Neural progenitor cell (in vitro differentiated cells): Measurements from ENCODE around the gene MORN1. TPM values are rescaled to one million over a fixed set of nuclear protein-coding genes. Genes with fewer than 3 reads are reported as not detected.

Experiments used
- DNase-seq: peaks from one replicate; pipeline ENCODE4 v3.0.0-alpha.2; 2016; ENCODE audit warnings: low spot score
- H2AFZ ChIP-seq: fragments of 200-600 bp; sonication (generic); replicated peaks from 2 replicates; pipeline ENCODE4 v1.6.1; 2016; ENCODE audit warnings: antibody characterized with exemption
- H3F3A ChIP-seq: fragments of 200-600 bp; sonication (generic); 2 replicates; pipeline ENCODE4 v1.6.1; 2016; ENCODE audit warnings: antibody characterized with exemption, low read depth
- H3K27ac ChIP-seq: fragments of 200-600 bp; sonication (generic); 2 replicates; pipeline ENCODE4 v1.5.1; 2016; ENCODE audit warnings: mild to moderate bottlenecking
- H3K27me3 ChIP-seq: fragments of 200-600 bp; sonication (generic); 2 replicates; pipeline ENCODE4 v1.6.1; 2016; ENCODE audit warnings: mild to moderate bottlenecking, moderate library complexity
- H3K36me3 ChIP-seq: fragments of 200-600 bp; sonication (generic); 2 replicates; pipeline ENCODE4 v1.5.1; 2016
- H3K4me1 ChIP-seq: fragments of 200-600 bp; sonication (generic); 2 replicates; pipeline ENCODE4 v1.6.1; 2016; ENCODE audit warnings: mixed run types
- H3K4me2 ChIP-seq: fragments of 200-600 bp; sonication (generic); 2 replicates; pipeline ENCODE4 v1.6.1; 2016
- H3K4me3 ChIP-seq: fragments of 200-600 bp; sonication (generic); 2 replicates; pipeline ENCODE4 v1.5.1; 2016
- H3K79me2 ChIP-seq: fragments of 200-600 bp; sonication (generic); 2 replicates; pipeline ENCODE4 v1.6.1; 2016; ENCODE audit warnings: low read depth
- H3K9ac ChIP-seq: fragments of 200-600 bp; sonication (generic); 2 replicates; pipeline ENCODE4 v1.6.1; 2016
- H3K9me3 ChIP-seq: fragments of 200-600 bp; sonication (generic); 2 replicates; pipeline ENCODE4 v1.5.1; 2016; ENCODE audit warnings: low read depth
- H4K20me1 ChIP-seq: fragments of 200-600 bp; sonication (generic); 2 replicates; pipeline ENCODE4 v1.6.1; 2016; ENCODE audit warnings: low read depth
- H3K27ac Mint-ChIP-seq: 3 replicates; pipeline ENCODE4 v1.8.0; 2021; ENCODE audit warnings: mixed read lengths
- H3K27me3 Mint-ChIP-seq: 2 replicates; pipeline ENCODE4 v1.8.0; 2022; ENCODE audit warnings: low read depth, mild to moderate bottlenecking, inconsistent platforms, moderate library complexity, mixed read lengths; ENCODE audit not compliant: insufficient read depth
- H3K36me3 Mint-ChIP-seq: 3 replicates; pipeline ENCODE4 v1.8.0; 2021; ENCODE audit warnings: mixed read lengths
- H3K4me1 Mint-ChIP-seq: 3 replicates; pipeline ENCODE4 v1.8.0; 2021; ENCODE audit warnings: mixed read lengths
- H3K4me3 Mint-ChIP-seq: 3 replicates; pipeline ENCODE4 v1.8.0; 2021; ENCODE audit warnings: mild to moderate bottlenecking, moderate library complexity, mixed read lengths
- H3K9me3 Mint-ChIP-seq: 3 replicates; pipeline ENCODE4 v1.8.0; 2020; ENCODE audit warnings: mixed read lengths
- CTCF ChIP-seq: fragments of 200-600 bp; sonication (generic); IDR thresholded peaks from 2 replicates; pipeline ENCODE4 v1.5.1; 2017; ENCODE audit warnings: antibody characterized with exemption, mild to moderate bottlenecking
- EZH2 ChIP-seq: fragments of 200-600 bp; sonication (generic); IDR thresholded peaks from 2 replicates; pipeline ENCODE4 v1.6.1; 2017; ENCODE audit warnings: antibody characterized with exemption, mild to moderate bottlenecking, moderate library complexity
- EZH2phosphoT487 ChIP-seq: fragments of 200-600 bp; sonication (generic); IDR thresholded peaks from 2 replicates; pipeline ENCODE4 v1.6.1; 2017; ENCODE audit warnings: antibody characterized with exemption
- total RNA-seq: library from RNA; depleted of rRNA; stranded (reverse); fragments of >200 nt; gene quantifications from 2 replicates; pipeline ENCODE4 v1.2.3, GENCODE V29; 2015; ENCODE audit warnings: low replicate concordance

Gene MORN1
- total RNA-seq, 1 donor from 2014 or later = 7.0 TPM

- Histone ChIP-seq H3K4me2 (no peak overlapping the region), H3K4me3 (no peak overlapping the region), H3K27me3 (no peaks in the 10 kb centered on the region), H3K9ac (no peak overlapping the region), H3K9me3 (no peaks in the 10 kb centered on the region), H3F3A (peaks cover 12% of the 10 kb centered on the region), H3K4me1 (peaks cover 20% of the 10 kb centered on the region), H2AFZ (no peak overlapping the region), H4K20me1 (peaks cover 34% of the 10 kb centered on the region), H3K79me2 (peaks cover 66% of the 10 kb centered on the region), H3K27ac (no peak overlapping the region), H3K36me3 (no peaks in the 10 kb centered on the region)
- Mint-ChIP-seq H3K4me3 (no peak overlapping the region), H3K4me1 (peaks cover 21% of the 10 kb centered on the region), H3K9me3 (peaks cover 4% of the 10 kb centered on the region), H3K36me3 (peaks cover 7% of the 10 kb centered on the region), H3K27ac (no peak overlapping the region), H3K27me3 (no peaks in the 10 kb centered on the region)
- TF ChIP-seq CTCF (no peak), EZH2phosphoT487 (no peak), EZH2 (no peak)
- no peak for DNase-seq
Measured at GRCh38 chr1:2282556-2283270, 108.6 kb downstream of the MORN1 start.

GRCh38 chr1:2279817-2280216 is 111.5 kb downstream of the MORN1 start:
- H3K4me3 Mint-ChIP-seq = no peak overlapping the region

GRCh38 chr1:2279210-2279639 is 112.1 kb downstream of the MORN1 start:
- Mint-ChIP-seq H3K9me3 (peaks cover 10% of the 10 kb centered on the region), H3K27ac (peak overlapping the region; percentile 66), H3K27me3 (peaks cover 5% of the 10 kb centered on the region), H3K4me3 (peak overlapping the region; percentile 24), H3K4me1 (peaks cover 48% of the 10 kb centered on the region), H3K36me3 (peaks cover 15% of the 10 kb centered on the region)
- Histone ChIP-seq H3K27ac (peak overlapping the region; percentile 83), H2AFZ (no peak overlapping the region), H3K4me2 (peak overlapping the region; percentile 52), H3K9me3 (no peaks in the 10 kb centered on the region), H3K79me2 (peaks cover 68% of the 10 kb centered on the region), H3K4me1 (peaks cover 40% of the 10 kb centered on the region), H3K27me3 (no peaks in the 10 kb centered on the region), H3K4me3 (no peak overlapping the region), H3K36me3 (no peaks in the 10 kb centered on the region), H3F3A (peaks cover 25% of the 10 kb centered on the region), H4K20me1 (peaks cover 53% of the 10 kb centered on the region), H3K9ac (no peak overlapping the region)
- DNase-seq = peak; percentile 91
- TF ChIP-seq EZH2phosphoT487 (no peak), EZH2 (no peak), CTCF (no peak)

More at GRCh38 chr1:2279817-2280216, 111.5 kb downstream of the MORN1 start:
- DNase-seq = no peak
- Histone ChIP-seq H3F3A (peaks cover 25% of the 10 kb centered on the region), H4K20me1 (peaks cover 53% of the 10 kb centered on the region), H3K4me2 (peak overlapping the region; percentile 52), H3K9me3 (no peaks in the 10 kb centered on the region), H3K27me3 (no peaks in the 10 kb centered on the region), H3K79me2 (peaks cover 67% of the 10 kb centered on the region), H2AFZ (no peak overlapping the region), H3K27ac (peak overlapping the region; percentile 83), H3K36me3 (no peaks in the 10 kb centered on the region), H3K4me3 (no peak overlapping the region), H3K4me1 (peaks cover 39% of the 10 kb centered on the region), H3K9ac (no peak overlapping the region)
- H3K27ac Mint-ChIP-seq = no peak overlapping the region
- H3K4me1 Mint-ChIP-seq = peaks cover 44% of the 10 kb centered on the region
- no peak for TF ChIP-seq EZH2
- no peak for TF ChIP-seq CTCF
- no peak for TF ChIP-seq EZH2phosphoT487
- H3K9me3 Mint-ChIP-seq = peaks cover 10% of the 10 kb centered on the region
- peaks cover 5% of the 10 kb centered on the region for H3K27me3 Mint-ChIP-seq
- H3K36me3 Mint-ChIP-seq = peaks cover 15% of the 10 kb centered on the region
